H9 (cell line): ENCODE data around the gene KRTAP21-3. TPM values are rescaled to one million over a fixed set of nuclear protein-coding genes. Genes with fewer than 3 reads are reported as not detected.
A peak's percentile ranks its signal among the peaks of the same experiment; 100 is the strongest.

Source experiments
- DNase-seq: peaks from one replicate; pipeline ENCODE4 v3.0.0-alpha.2; 2017
- H2AFZ ChIP-seq: one replicate; pipeline ENCODE4 v1.6.1; 2013; ENCODE audit warnings: mild to moderate bottlenecking, low read length, control low read depth, moderate library complexity
- H2AK5ac ChIP-seq: 2 replicates; pipeline ENCODE4 v1.6.1; 2013; ENCODE audit warnings: low read length, control low read depth, mixed read lengths; ENCODE audit not compliant: insufficient read length
- H2BK120ac ChIP-seq: one replicate; pipeline ENCODE4 v1.6.1; 2013; ENCODE audit warnings: low read depth, mild to moderate bottlenecking, low read length, control low read depth, inconsistent platforms; ENCODE audit not compliant: poor library complexity, severe bottlenecking
- H2BK12ac ChIP-seq: 2 replicates; pipeline ENCODE4 v1.6.1; 2013; ENCODE audit warnings: low read length, control low read depth, mixed read lengths, low read depth; ENCODE audit not compliant: insufficient read length
- H2BK15ac ChIP-seq: 2 replicates; pipeline ENCODE4 v1.6.1; 2013; ENCODE audit warnings: low read depth, low read length, control low read depth
- H2BK20ac ChIP-seq: one replicate; pipeline ENCODE4 v1.6.1; 2013; ENCODE audit warnings: low read depth, mild to moderate bottlenecking, low read length, control low read depth, inconsistent platforms; ENCODE audit not compliant: poor library complexity, severe bottlenecking
- H2BK5ac ChIP-seq: 2 replicates; pipeline ENCODE4 v1.6.1; 2013; ENCODE audit warnings: low read length, control low read depth, mixed read lengths; ENCODE audit not compliant: insufficient read length
- H3K14ac ChIP-seq: 2 replicates; pipeline ENCODE4 v1.6.1; 2013; ENCODE audit warnings: low read length, control low read depth; ENCODE audit not compliant: insufficient read depth
- H3K18ac ChIP-seq: 2 replicates; pipeline ENCODE4 v1.6.1; 2013; ENCODE audit warnings: low read depth, mild to moderate bottlenecking, mixed read lengths, low read length, control low read depth; ENCODE audit not compliant: insufficient read length
- H3K23ac ChIP-seq: 2 replicates; pipeline ENCODE4 v1.6.1; 2013; ENCODE audit warnings: low read length, control low read depth, mixed read lengths, low read depth; ENCODE audit not compliant: insufficient read length
- H3K23me2 ChIP-seq: 2 replicates; pipeline ENCODE4 v1.6.1; 2013; ENCODE audit warnings: low read depth, mild to moderate bottlenecking, mixed read lengths, low read length, control low read depth; ENCODE audit not compliant: insufficient read length, poor library complexity, severe bottlenecking
- H3K27ac ChIP-seq: 2 replicates; pipeline ENCODE4 v1.5.1; 2013; ENCODE audit warnings: low read length, control low read depth, mixed read lengths, low read depth; ENCODE audit not compliant: insufficient read length
- H3K27me3 ChIP-seq: 2 replicates; pipeline ENCODE4 v1.6.1; 2013; ENCODE audit warnings: low read length, control low read depth, inconsistent platforms; ENCODE audit not compliant: insufficient read depth
- H3K4ac ChIP-seq: 2 replicates; pipeline ENCODE4 v1.6.1; 2013; ENCODE audit warnings: low read depth, mild to moderate bottlenecking, control low read depth, inconsistent platforms, low read length, moderate library complexity
- H3K4me1 ChIP-seq: 2 replicates; pipeline ENCODE4 v1.6.1; 2013; ENCODE audit warnings: low read length, control low read depth, inconsistent platforms; ENCODE audit not compliant: insufficient read depth
- H3K4me2 ChIP-seq: 2 replicates; pipeline ENCODE4 v1.6.1; 2013; ENCODE audit warnings: low read length, control low read depth, mixed read lengths; ENCODE audit not compliant: insufficient read length, insufficient read depth
- H3K56ac ChIP-seq: 2 replicates; pipeline ENCODE4 v1.6.1; 2013; ENCODE audit warnings: low read depth, mild to moderate bottlenecking, mixed read lengths, low read length, control low read depth; ENCODE audit not compliant: insufficient read length
- H3K79me1 ChIP-seq: 2 replicates; pipeline ENCODE4 v1.6.1; 2013; ENCODE audit warnings: low read depth, mild to moderate bottlenecking, moderate library complexity, low read length, control low read depth, inconsistent platforms; ENCODE audit not compliant: insufficient read depth, poor library complexity, severe bottlenecking
- H3K79me2 ChIP-seq: 2 replicates; pipeline ENCODE4 v1.6.1; 2013; ENCODE audit warnings: low read length, control low read depth, inconsistent platforms; ENCODE audit not compliant: insufficient read depth
- H3K9ac ChIP-seq: 2 replicates; pipeline ENCODE4 v1.6.1; 2013; ENCODE audit warnings: low read length, control low read depth, mixed read lengths; ENCODE audit not compliant: insufficient read length; ENCODE audit errors: extremely low read depth
- H3K9me3 ChIP-seq: one replicate; pipeline ENCODE4 v1.6.1; 2013; ENCODE audit warnings: low read depth, low read length, inconsistent platforms; ENCODE audit not compliant: control insufficient read depth
- H3T11ph ChIP-seq: one replicate; pipeline ENCODE4 v1.6.1; 2013; ENCODE audit warnings: mild to moderate bottlenecking, low read length, control low read depth, inconsistent platforms
- H4K20me1 ChIP-seq: one replicate; pipeline ENCODE4 v1.6.1; 2013; ENCODE audit not compliant: control insufficient read depth, insufficient read length, insufficient read depth
- H4K5ac ChIP-seq: 2 replicates; pipeline ENCODE4 v1.6.1; 2013; ENCODE audit warnings: low read depth, mild to moderate bottlenecking, mixed read lengths, low read length, control low read depth; ENCODE audit not compliant: insufficient read length
- H4K8ac ChIP-seq: replicated peaks from 2 replicates; pipeline ENCODE4 v1.6.1; 2013; ENCODE audit warnings: low read length, control low read depth, mixed read lengths, low read depth; ENCODE audit not compliant: insufficient read length
- H4K91ac ChIP-seq: 2 replicates; pipeline ENCODE4 v1.6.1; 2013; ENCODE audit warnings: low read depth, mild to moderate bottlenecking, moderate library complexity, mixed read lengths, low read length, control low read depth; ENCODE audit not compliant: insufficient read length
- H3K27ac Mint-ChIP-seq, 3 experiments: 2 replicates in 2 of 3; 3 replicates in 1 of 3; pipeline ENCODE4 v1.8.0; 2020 to 2021; ENCODE audit warnings: mixed read lengths in 3 of 3, mild to moderate bottlenecking in 1 of 3, moderate library complexity in 1 of 3
- H3K27me3 Mint-ChIP-seq: 2 replicates; pipeline ENCODE4 v1.8.0; 2021; ENCODE audit warnings: low read depth, mild to moderate bottlenecking, moderate library complexity, mixed read lengths
- H3K36me3 Mint-ChIP-seq, 3 experiments: 2 replicates in 2 of 3; 3 replicates in 1 of 3; pipeline ENCODE4 v1.8.0; 2020 to 2021; ENCODE audit warnings: low read depth in 3 of 3, mixed read lengths in 3 of 3; ENCODE audit not compliant: insufficient read depth in 1 of 3
- H3K4me1 Mint-ChIP-seq, 2 experiments: 2 replicates each; pipeline ENCODE4 v1.8.0; 2020; ENCODE audit warnings: mixed read lengths in 2 of 2
- H3K4me3 Mint-ChIP-seq, 2 experiments: 2 replicates in 1 of 2; 3 replicates in 1 of 2; pipeline ENCODE4 v1.8.0; 2020 to 2021; ENCODE audit warnings: mild to moderate bottlenecking in 2 of 2, mixed read lengths in 2 of 2, moderate library complexity in 1 of 2
- H3K9me3 Mint-ChIP-seq, 2 experiments: 2 replicates in 1 of 2; 3 replicates in 1 of 2; pipeline ENCODE4 v1.8.0; 2020; ENCODE audit warnings: mild to moderate bottlenecking in 2 of 2, mixed read lengths in 2 of 2, moderate library complexity in 1 of 2
- total RNA-seq: library from RNA; stranded (reverse); gene quantifications from 2 replicates; pipeline ENCODE4 v1.2.1, GENCODE V29; 2021
- TF ChIP-seq, protein P1 (sequence below): fragments of 200-600 bp; sonication (generic); conservative IDR thresholded peaks from 3 replicates; pipeline ENCODE4 v1.8.0; 2021; ENCODE audit warnings: antibody characterized with exemption, mild to moderate bottlenecking

KRTAP21-3 gene
- total RNA-seq, 1 experiment from 2014 or later: not detected

DNA sequence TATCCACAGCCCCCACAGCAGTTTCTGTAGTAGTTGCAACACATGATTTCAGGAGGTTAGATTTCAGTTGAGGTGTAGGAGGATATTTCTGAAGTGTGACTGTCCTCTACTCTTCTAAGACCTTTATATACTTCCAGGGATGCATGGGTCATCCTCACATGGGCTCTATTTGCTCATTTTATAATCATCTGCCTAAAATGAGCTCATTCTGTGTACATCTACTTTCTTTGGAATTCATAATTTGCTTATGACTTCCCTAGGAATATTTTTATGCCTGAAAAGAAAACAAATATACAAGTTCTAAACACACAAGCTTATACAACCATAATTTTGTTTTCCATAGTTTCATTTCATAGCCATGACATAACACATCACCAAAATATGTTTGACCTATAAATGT, 28.6 kb upstream of the KRTAP21-3 start, which contains the start of gene KRTAP21-2:
Gene KRTAP21-2, minus strand, starts transcription at position 101 of the 400 bp plus-strand sequence. Its CDS starts 57 bp downstream, at position 44.
- Histone ChIP-seq H3T11ph (no peak within 1 kb of the TSS), H3K23ac (no peak within 1 kb of the TSS), H2AFZ (no peak within 1 kb of the TSS), H4K8ac (no peak within 1 kb of the TSS), H3K23me2 (no peaks in the 10 kb centered on the region), H3K9me3 (no peaks in the 10 kb centered on the region), H4K91ac (no peak within 1 kb of the TSS), H3K27ac (no peak within 1 kb of the TSS), H3K4me2 (no peak within 1 kb of the TSS), H4K20me1 (no peaks in the 10 kb centered on the region), H3K79me2 (no peaks in the 10 kb centered on the region), H4K5ac (no peak within 1 kb of the TSS), H3K4me1 (no peaks in the 10 kb centered on the region), H3K9ac (no peak within 1 kb of the TSS), H3K18ac (no peak within 1 kb of the TSS), H3K79me1 (no peaks in the 10 kb centered on the region), H2BK15ac (0 out of 2 replicates have a peak within 1 kb of the TSS, but pooled peaks have one; percentile 94), H3K56ac (no peak within 1 kb of the TSS), H2BK12ac (no peak within 1 kb of the TSS), H3K27me3 (no peaks in the 10 kb centered on the region), H2BK5ac (no peak within 1 kb of the TSS), H2AK5ac (no peak within 1 kb of the TSS), H3K14ac (no peak within 1 kb of the TSS), H2BK120ac (no peak within 1 kb of the TSS), H2BK20ac (no peak within 1 kb of the TSS), H3K4ac (no peak within 1 kb of the TSS)
- DNase-seq: no peak
- Mint-ChIP-seq H3K9me3 (peaks cover 0 to 15% of the 10 kb centered on the region in 2 experiments; a peak in 3 of 5 replicates), H3K27ac (no peak within 1 kb of the TSS), H3K4me3 (no peak within 1 kb of the TSS), H3K36me3 (peaks cover 0 to 21% (median 0%) of the 10 kb centered on the region in 3 experiments; a peak in 2 of 7 replicates), H3K27me3 (no peaks in the 10 kb centered on the region), H3K4me1 (no peaks in the 10 kb centered on the region)
- TF ChIP-seq, protein P1, sequence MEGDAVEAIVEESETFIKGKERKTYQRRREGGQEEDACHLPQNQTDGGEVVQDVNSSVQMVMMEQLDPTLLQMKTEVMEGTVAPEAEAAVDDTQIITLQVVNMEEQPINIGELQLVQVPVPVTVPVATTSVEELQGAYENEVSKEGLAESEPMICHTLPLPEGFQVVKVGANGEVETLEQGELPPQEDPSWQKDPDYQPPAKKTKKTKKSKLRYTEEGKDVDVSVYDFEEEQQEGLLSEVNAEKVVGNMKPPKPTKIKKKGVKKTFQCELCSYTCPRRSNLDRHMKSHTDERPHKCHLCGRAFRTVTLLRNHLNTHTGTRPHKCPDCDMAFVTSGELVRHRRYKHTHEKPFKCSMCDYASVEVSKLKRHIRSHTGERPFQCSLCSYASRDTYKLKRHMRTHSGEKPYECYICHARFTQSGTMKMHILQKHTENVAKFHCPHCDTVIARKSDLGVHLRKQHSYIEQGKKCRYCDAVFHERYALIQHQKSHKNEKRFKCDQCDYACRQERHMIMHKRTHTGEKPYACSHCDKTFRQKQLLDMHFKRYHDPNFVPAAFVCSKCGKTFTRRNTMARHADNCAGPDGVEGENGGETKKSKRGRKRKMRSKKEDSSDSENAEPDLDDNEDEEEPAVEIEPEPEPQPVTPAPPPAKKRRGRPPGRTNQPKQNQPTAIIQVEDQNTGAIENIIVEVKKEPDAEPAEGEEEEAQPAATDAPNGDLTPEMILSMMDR: no peak
